Lung (tissue), 12 donors: ENCODE results near the gene MAP3K12. TPM values are rescaled to one million over a fixed set of nuclear protein-coding genes. Genes with fewer than 3 reads are reported as not detected.

ENCODE experiments used
- ATAC-seq: fragments of 200-7000 bp; cut with Tn5 transposase; one replicate; pipeline ENCODE4 v1.9.1; 2020; ENCODE audit warnings: moderate number of reproducible peaks; ENCODE audit not compliant: insufficient read depth, low FRiP score
- DNase-seq, 3 donors: peaks; one replicate each; pipeline ENCODE4 v3.0.0-alpha.2; 2013 to 2017
- H3K27ac ChIP-seq, 2 donors: one replicate each; pipeline ENCODE4 v1.5.1; 2013; ENCODE audit warnings: mild to moderate bottlenecking in 2 of 2, moderate library complexity in 2 of 2, control low read depth in 1 of 2, inconsistent platforms in 1 of 2, low read depth in 1 of 2, low read length in 1 of 2
- H3K27me3 ChIP-seq, 3 donors: one replicate each; pipeline ENCODE4 v1.5.1; 2013; ENCODE audit warnings: low read length in 2 of 3; ENCODE audit not compliant: control insufficient read depth in 3 of 3, insufficient read depth in 3 of 3
- H3K36me3 ChIP-seq, 4 donors: one replicate each; pipeline ENCODE4 v1.5.1; 2013; ENCODE audit warnings: low read length in 4 of 4, mild to moderate bottlenecking in 1 of 4, moderate library complexity in 1 of 4; ENCODE audit not compliant: control insufficient read depth in 4 of 4, insufficient read depth in 4 of 4
- H3K4me1 ChIP-seq, 5 donors: one replicate each; pipeline ENCODE4 v1.5.1; 2013; ENCODE audit warnings: low read length in 5 of 5, mild to moderate bottlenecking in 2 of 5, moderate library complexity in 1 of 5; ENCODE audit not compliant: control insufficient read depth in 5 of 5, insufficient read depth in 5 of 5
- H3K4me3 ChIP-seq: one replicate; pipeline ENCODE4 v1.5.1; 2013; ENCODE audit warnings: mild to moderate bottlenecking, control low read depth, moderate library complexity
- H3K9ac ChIP-seq, 2 donors: one replicate each; pipeline ENCODE4 v1.5.1; 2013; ENCODE audit warnings: low read length in 2 of 2, control low read depth in 1 of 2; ENCODE audit not compliant: insufficient read depth in 1 of 2
- H3K9me3 ChIP-seq, 4 donors: one replicate each; pipeline ENCODE4 v1.5.1; 2013; ENCODE audit warnings: low read length in 3 of 4, mild to moderate bottlenecking in 1 of 4, moderate library complexity in 1 of 4; ENCODE audit not compliant: control insufficient read depth in 4 of 4, insufficient read depth in 3 of 4
- CTCF ChIP-seq: IDR thresholded peaks from 2 replicates; pipeline ENCODE4 v1.5.1; 2012; ENCODE audit warnings: mild to moderate bottlenecking; ENCODE audit errors: control extremely low read depth, extremely low read depth
- WGBS, 2 donors: extraction: QIAGEN DNeasy Blood & Tissue Kit; methylation state at CpG; one replicate each; pipeline ENCODE4 v1.1.7; 2013; 5-methylcytosine and 5-hydroxymethylcytosine counted together
- polyA plus RNA-seq, 2 donors: library from polyadenylated mRNA; stranded (reverse); fragments of 200-250 nt; gene quantifications; one replicate each; pipeline ENCODE4 v1.2.1, GENCODE V29; 2013
- total RNA-seq, 2 donors: library from RNA; depleted of rRNA in 1 of 2; stranded (reverse); fragments of >200 nt in 1 of 2; gene quantifications; one replicate each; pipeline ENCODE4 v1.2.1, GENCODE V29; 2014 to 2021
- donor health status: control.
- donor health status: control.
- donor health status: Bipolar disorder and iron deficiency.
- donor health status: healthy.
- donor health status: DM: yes; HTN: yes; CAD: no.

MAP3K12 gene
- total and polyA plus RNA-seq, 4 donors: 13.4 to 25.4 (median 20.1) TPM

GRCh38 chr12:53513712-53514410 is 14.6 kb upstream of the MAP3K12 start:
- WGBS, 2 donors: 66 to 76% methylated on average over 6 of the region's 6 CpGs
- H3K4me1 ChIP-seq: peaks cover 0 to 12% (median 6%) of the 10 kb centered on the region in 5 donors
- H3K9ac ChIP-seq: no peak overlapping the region
- peak overlapping the region in 1 of 2 donors; percentile 71 for H3K27ac ChIP-seq
- ATAC-seq (no peak), DNase-seq (peak; percentile 28 to 71 (median 50))
- peaks cover 35 to 51% (median 43%) of the 10 kb centered on the region in 4 donors for H3K36me3 ChIP-seq
- no peaks in the 10 kb centered on the region for H3K27me3 ChIP-seq
- no peaks in the 10 kb centered on the region for H3K9me3 ChIP-seq
- no peak for TF ChIP-seq CTCF
- H3K4me3 ChIP-seq: no peak overlapping the region

- Histone ChIP-seq H3K27ac (no peak overlapping the region), H3K9me3 (no peaks in the 10 kb centered on the region), H3K36me3 (peaks cover 30 to 39% (median 33%) of the 10 kb centered on the region in 4 donors), H3K27me3 (no peaks in the 10 kb centered on the region), H3K9ac (no peak overlapping the region), H3K4me3 (no peak overlapping the region), H3K4me1 (peaks cover 0 to 12% (median 2%) of the 10 kb centered on the region in 5 donors)
- ATAC-seq (no peak), DNase-seq (no peak)
- no peak for TF ChIP-seq CTCF
- WGBS, 2 donors: 89 to 97% methylated on average over 9 of the region's 9 CpGs
Measured at GRCh38 chr12:53510181-53510812, 11.0 kb upstream of the MAP3K12 start.

- ATAC-seq (peak; percentile 78), DNase-seq (peak; percentile 88 to 90 (median 88))
- H3K9ac ChIP-seq: no peak overlapping the region
- H3K4me3 ChIP-seq: no peak overlapping the region
- no peaks in the 10 kb centered on the region for H3K27me3 ChIP-seq
- H3K27ac ChIP-seq: peak overlapping the region in 1 of 2 donors; percentile 20
- WGBS, 2 donors: 21 to 30% methylated on average over 7 of the region's 7 CpGs
- TF ChIP-seq CTCF: peak; percentile 95
- peaks cover 16 to 35% (median 29%) of the 10 kb centered on the region in 4 donors for H3K36me3 ChIP-seq
- H3K9me3 ChIP-seq: no peaks in the 10 kb centered on the region
- H3K4me1 ChIP-seq: peaks cover 0 to 11% (median 2%) of the 10 kb centered on the region in 5 donors
Measured at GRCh38 chr12:53508534-53509170, 9.4 kb upstream of the MAP3K12 start.
